HEK293 (cell line): ENCODE data around the gene CEP83.

Experiments
- KLF10 ChIP-seq: fragments of 450-650 bp; IDR thresholded peaks from 2 replicates; pipeline ENCODE4 v1.5.1; 2018; ENCODE audit warnings: missing biosample characterization, mild to moderate bottlenecking, missing genetic modification characterization
- ZNF133 ChIP-seq: fragments of 450-650 bp; formaldehyde crosslinking; IDR thresholded peaks from 2 replicates; pipeline ENCODE4 v1.5.1; 2016; ENCODE audit warnings: missing biosample characterization, missing genetic modification characterization
- TF ChIP-seq, protein P1 (sequence below): fragments of 450-650 bp; formaldehyde crosslinking; IDR thresholded peaks from 2 replicates; pipeline ENCODE4 v1.5.1; 2016; ENCODE audit warnings: missing biosample characterization, missing genetic modification characterization

- TF ChIP-seq, protein P1, sequence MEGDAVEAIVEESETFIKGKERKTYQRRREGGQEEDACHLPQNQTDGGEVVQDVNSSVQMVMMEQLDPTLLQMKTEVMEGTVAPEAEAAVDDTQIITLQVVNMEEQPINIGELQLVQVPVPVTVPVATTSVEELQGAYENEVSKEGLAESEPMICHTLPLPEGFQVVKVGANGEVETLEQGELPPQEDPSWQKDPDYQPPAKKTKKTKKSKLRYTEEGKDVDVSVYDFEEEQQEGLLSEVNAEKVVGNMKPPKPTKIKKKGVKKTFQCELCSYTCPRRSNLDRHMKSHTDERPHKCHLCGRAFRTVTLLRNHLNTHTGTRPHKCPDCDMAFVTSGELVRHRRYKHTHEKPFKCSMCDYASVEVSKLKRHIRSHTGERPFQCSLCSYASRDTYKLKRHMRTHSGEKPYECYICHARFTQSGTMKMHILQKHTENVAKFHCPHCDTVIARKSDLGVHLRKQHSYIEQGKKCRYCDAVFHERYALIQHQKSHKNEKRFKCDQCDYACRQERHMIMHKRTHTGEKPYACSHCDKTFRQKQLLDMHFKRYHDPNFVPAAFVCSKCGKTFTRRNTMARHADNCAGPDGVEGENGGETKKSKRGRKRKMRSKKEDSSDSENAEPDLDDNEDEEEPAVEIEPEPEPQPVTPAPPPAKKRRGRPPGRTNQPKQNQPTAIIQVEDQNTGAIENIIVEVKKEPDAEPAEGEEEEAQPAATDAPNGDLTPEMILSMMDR (tag by site-specific recombination) = no peak
- TF ChIP-seq ZNF133 (no peak), KLF10 (tag by site-specific recombination) (no peak)
Measured at GRCh38 chr12:94498073-94498472, 38.4 kb upstream of the CEP83 start.
